HG03354 (cell line): ENCODE results near the gene TTC1.
"Not testable (repeated sequence)": the region's sequence is repeated elsewhere in the genome, so short reads cannot be mapped to it uniquely, and the experiment has no call there.

ENCODE experiments used
- ATAC-seq: cut with Tn5 transposase; IDR thresholded peaks from one replicate; pipeline ENCODE4 v1.9.1; 2021; ENCODE audit warnings: mild to moderate bottlenecking; ENCODE audit not compliant: unreplicated experiment, poor library complexity, severe bottlenecking

Gene TTC1

GRCh38 chr5:159993194-159993593 lies 15.7 kb upstream of the TTC1 start:
- no peak for ATAC-seq

GRCh38 chr5:159995907-159996306 lies 13.0 kb upstream of the TTC1 start:
- ATAC-seq, result no peak

DNA sequence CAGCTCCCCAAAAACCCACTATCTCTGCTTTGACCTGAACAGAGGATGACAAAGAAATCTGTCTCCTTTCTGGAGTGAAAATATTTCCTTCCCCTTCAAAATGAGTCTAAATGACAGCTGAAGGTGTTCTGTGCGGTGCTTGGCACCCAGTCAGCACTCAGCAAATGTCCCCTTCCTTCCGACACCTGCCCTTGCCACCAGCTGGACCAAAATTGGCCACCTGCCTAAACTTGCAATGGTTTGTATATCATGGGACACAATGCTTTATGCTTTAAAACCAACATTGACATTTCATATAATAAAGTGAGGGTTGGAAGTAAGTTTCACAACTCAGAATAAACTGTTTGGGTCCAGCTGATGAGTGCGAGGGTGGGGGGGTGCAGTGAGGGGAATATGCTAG lies 7.5 kb upstream of the TTC1 start:
- ATAC-seq, result no peak

DNA sequence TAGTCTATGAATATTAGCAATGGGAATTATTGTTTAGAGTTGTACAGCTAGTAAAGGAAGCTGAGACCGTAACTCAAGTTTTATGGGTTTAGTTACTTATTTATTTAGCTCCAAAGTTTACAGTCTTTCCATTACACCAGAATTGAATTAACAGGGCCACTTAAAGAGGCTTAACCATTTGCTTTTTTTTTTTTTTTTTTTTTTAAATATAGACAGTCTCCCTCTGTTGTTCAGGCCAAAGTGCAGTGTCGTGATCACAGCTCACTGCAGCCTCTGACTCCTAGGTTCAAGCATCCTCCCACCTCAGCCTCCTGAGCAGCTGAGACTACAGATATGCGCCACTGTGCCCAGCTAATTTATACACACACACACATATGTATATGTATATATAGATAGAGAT lies 1.4 kb upstream of the TTC1 start:
- ATAC-seq, result no peak

DNA sequence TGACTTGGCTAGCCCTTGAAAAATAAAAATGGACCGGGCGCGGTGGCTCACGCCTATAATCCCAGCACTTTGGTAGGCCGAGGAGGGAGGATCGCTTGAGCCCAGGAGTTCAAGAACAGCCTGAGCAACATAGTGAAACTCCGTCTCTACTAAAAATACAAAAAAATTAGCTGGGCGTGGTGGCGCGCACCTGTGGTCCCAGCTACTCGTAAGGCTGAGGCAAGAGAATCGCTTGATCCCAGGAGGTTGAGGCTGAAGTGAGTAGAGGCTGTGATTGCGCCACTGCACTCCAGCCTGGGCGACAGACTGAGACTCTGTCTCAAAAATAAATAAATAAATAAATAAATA lies 436 bp upstream of the TTC1 start:
- not testable (repeated sequence) for ATAC-seq

GRCh38 chr5:160009591-160009989 lies 651 bp downstream of the TTC1 start:
- peak; percentile 20 for ATAC-seq

GRCh38 chr5:160011471-160011870 lies 2.5 kb downstream of the TTC1 start:
- ATAC-seq, result no peak

- not testable (repeated sequence) for ATAC-seq
Observed at GRCh38 chr5:160014197-160014596, 5.3 kb downstream of the TTC1 start.

GRCh38 chr5:160018945-160019625 lies 10.1 kb downstream of the TTC1 start:
- no peak for ATAC-seq

- no peak for ATAC-seq
Observed at GRCh38 chr5:160020266-160020770, 11.4 kb downstream of the TTC1 start.

DNA sequence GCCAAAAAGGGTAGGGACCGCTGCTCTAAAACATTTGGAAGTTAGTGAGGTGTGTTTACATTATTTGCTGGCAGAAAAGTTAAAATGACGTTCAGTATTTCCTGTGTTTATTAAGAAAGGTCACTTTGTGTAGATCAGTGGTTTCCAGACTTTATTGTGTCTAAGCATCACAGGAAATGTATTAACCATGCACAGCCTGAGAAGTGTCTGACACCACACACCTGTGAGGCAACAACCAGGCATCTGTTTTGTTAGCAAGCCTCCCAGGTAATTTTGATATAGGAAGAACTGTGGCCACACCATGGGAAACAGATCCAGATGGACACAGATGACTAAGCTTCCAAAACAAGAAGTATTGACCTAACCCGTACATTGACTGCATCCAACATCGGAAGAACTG lies 12.0 kb downstream of the TTC1 start:
- no peak for ATAC-seq

DNA sequence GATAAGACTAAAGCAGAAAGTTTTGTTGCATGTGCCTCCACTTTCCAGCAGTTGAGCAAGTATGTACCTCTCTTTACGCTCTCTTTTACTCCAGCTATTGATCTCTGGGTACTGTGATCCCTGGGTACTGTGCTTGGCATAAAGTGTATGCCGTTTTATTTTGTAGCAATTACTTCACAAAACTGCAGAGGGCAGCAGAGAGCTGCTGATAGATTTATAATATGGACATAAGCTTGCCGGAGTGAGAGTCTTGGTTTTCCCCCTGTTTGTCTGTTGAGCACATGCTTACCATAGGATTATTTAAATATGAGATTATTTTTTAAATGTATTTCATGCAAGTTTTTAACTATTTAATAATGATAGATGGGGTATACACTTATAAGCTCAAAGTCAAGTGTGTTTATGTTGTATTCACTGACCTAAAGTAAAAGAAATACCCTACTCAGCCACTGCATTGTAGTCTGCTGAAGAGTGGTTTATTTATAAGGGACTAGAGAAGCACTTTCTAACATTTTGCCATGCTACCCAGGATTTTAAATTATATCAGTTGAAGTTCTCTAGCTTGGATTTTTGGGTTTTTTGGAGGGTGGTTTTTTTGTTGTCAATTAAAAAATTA lies 13.0 kb downstream of the TTC1 start:
- ATAC-seq, result peak; percentile 94

- no peak for ATAC-seq
Observed at GRCh38 chr5:160023007-160023907, 14.3 kb downstream of the TTC1 start.

- no peak for ATAC-seq
Observed at GRCh38 chr5:160023908-160024630, 15.1 kb downstream of the TTC1 start.

- ATAC-seq, result no peak
Observed at GRCh38 chr5:160029004-160029403, 20.1 kb downstream of the TTC1 start.

DNA sequence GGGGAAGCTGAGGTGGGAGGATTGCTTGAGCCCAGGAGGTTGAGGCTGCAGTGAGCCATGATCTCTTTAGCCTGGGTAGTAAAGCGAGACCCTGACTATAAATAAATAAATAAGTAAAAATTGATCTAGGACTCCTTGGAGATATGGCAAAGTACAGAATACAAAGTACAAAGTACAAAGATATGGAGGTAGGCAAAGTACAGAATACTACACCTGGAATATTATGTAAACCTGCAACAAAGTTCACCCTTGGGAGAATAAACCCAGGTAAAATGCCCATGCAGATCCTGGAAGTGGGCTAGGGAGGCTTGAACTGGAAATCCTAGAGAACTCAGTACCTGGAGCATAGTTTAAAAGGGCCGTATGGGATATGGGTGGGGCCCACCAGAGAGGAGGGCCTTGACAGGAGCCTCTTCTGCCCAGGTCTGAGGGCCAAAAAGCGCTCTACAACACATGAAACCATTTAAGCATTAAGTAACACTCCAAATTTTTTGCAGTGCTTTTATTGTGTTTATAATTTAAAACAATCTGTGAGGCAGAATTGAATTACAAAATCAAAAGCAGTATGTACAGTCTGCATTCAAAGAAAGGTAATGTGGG lies 20.7 kb downstream of the TTC1 start:
- ATAC-seq, result no peak

- ATAC-seq, result no peak
Observed at GRCh38 chr5:160030631-160031377, 21.9 kb downstream of the TTC1 start.

- no peak for ATAC-seq
Observed at GRCh38 chr5:160033546-160034252, 24.8 kb downstream of the TTC1 start.
